Measurements from ENCODE around the gene IFNLR1. TPM values are rescaled to one million over a fixed set of nuclear protein-coding genes. Genes with fewer than 3 reads are reported as not detected.

The IFNLR1 gene
- total and polyA plus RNA-seq, 2 of the 8 experiments (the other 6 are each of a cell fraction or from before 2014, with no cell fraction given) = 6.8 to 10.1 TPM

DNA sequence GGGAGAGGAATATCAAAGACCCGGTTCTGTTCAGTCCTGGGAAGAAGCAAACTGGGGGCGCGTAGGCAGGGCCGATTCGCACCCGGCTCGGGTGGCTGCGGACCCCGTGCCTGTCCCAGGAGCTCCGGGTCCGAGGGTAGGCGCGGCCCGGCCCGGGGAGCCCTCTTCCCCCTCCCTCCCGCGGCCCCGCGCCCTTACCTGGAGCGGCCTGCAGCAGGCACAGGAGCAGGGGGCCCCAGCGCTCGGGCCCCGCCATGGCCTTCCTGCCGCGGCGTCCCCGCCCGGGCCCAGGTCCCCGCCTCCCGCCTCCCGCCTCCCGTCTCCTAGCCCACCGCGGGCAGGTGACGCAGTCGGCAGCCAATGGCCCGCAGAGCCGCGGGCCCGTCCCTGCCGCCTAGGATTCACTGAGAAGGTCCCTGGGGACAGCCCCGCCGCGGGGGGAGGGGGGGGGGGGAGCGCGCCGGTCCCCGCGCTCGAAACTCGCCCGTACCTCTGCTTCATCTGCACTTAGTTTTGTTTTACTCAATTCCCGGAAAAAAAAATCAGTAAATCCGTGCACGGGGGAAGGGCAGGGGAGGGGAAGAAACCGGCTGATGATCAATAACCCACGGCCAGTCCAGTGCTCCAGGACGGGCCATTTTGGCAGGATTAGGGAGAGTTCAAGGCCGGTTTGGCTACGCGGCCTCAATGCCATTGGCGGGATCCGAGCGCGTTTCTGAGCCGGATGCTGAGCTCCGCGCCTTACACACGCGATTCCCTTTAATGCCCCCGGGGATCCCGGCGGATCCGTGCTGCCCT is at the start of gene IFNLR1 (continued):
- TF ChIP-seq SIX5 (IDR thresholded peaks at IDR 0.05; ENCODE audit: low read depth, low read length) = no peak
- no peak for TF ChIP-seq KDM1A (IDR thresholded peaks at IDR 0.05; ENCODE audit: borderline replicate concordance, low read length)
- peak; percentile 49 for TF ChIP-seq TAF7 (optimal IDR thresholded peaks at IDR 0.05; ENCODE audit: borderline replicate concordance, low read depth, low read length)
- TF ChIP-seq CBX8 (IDR thresholded peaks at IDR 0.05; ENCODE audit: borderline replicate concordance, low read depth, low read length) = no peak
- TF ChIP-seq TAF1 (IDR thresholded peaks at IDR 0.05; ENCODE audit: low read depth, low read length) = peak; percentile 57
- TF ChIP-seq HDAC2 (IDR thresholded peaks at IDR 0.05; ENCODE audit: borderline replicate concordance in 1 of 2, low read depth in 2 of 2, low read length in 2 of 2) = no peak
- TF ChIP-seq JUND (IDR thresholded peaks at IDR 0.05; ENCODE audit: low read length) = no peak
- no peak for TF ChIP-seq EZH2 (IDR thresholded peaks at IDR 0.05; ENCODE audit: low read depth, low read length, severe bottlenecking)
- no peak for TF ChIP-seq SP4 (IDR thresholded peaks at IDR 0.05; ENCODE audit: low read length)
- no peak for TF ChIP-seq ZNF274 (IDR thresholded peaks at IDR 0.05; ENCODE audit: borderline replicate concordance, extremely low read depth, low read length)
- TF ChIP-seq TBP (IDR thresholded peaks at IDR 0.05; ENCODE audit: low read depth, low read length) = no peak
- no peak for TF ChIP-seq MAFK (IDR thresholded peaks at IDR 0.05; ENCODE audit: low read depth, low read length)
- no peak for TF ChIP-seq SIRT6 (IDR thresholded peaks at IDR 0.05; ENCODE audit: low read length)
- TF ChIP-seq, protein P1, sequence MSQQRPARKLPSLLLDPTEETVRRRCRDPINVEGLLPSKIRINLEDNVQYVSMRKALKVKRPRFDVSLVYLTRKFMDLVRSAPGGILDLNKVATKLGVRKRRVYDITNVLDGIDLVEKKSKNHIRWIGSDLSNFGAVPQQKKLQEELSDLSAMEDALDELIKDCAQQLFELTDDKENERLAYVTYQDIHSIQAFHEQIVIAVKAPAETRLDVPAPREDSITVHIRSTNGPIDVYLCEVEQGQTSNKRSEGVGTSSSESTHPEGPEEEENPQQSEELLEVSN (IDR thresholded peaks at IDR 0.05) = peak; percentile 83
- no peak for TF ChIP-seq FOSL1 (IDR thresholded peaks at IDR 0.05; ENCODE audit: insufficient read depth, low read depth, low read length)
- TF ChIP-seq, protein P2, sequence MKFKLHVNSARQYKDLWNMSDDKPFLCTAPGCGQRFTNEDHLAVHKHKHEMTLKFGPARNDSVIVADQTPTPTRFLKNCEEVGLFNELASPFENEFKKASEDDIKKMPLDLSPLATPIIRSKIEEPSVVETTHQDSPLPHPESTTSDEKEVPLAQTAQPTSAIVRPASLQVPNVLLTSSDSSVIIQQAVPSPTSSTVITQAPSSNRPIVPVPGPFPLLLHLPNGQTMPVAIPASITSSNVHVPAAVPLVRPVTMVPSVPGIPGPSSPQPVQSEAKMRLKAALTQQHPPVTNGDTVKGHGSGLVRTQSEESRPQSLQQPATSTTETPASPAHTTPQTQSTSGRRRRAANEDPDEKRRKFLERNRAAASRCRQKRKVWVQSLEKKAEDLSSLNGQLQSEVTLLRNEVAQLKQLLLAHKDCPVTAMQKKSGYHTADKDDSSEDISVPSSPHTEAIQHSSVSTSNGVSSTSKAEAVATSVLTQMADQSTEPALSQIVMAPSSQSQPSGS (IDR thresholded peaks at IDR 0.05; ENCODE audit: low read length) = no peak
- TF ChIP-seq EP300 (IDR thresholded peaks at IDR 0.05; ENCODE audit: borderline replicate concordance in 1 of 2, low read depth in 2 of 2, low read length in 2 of 2) = no peak
- peak; percentile 37; the same call in 1 of the 2 replicates for TF ChIP-seq YY1 (IDR thresholded peaks at IDR 0.05; ENCODE audit: low read depth, low read length)
- peak in 1 of 2 experiments; percentile 8; a peak in 1 of 4 replicates for TF ChIP-seq SIN3A (conservative IDR thresholded peaks at IDR 0.05 in 1 of 2, IDR thresholded peaks at IDR 0.05 in 1 of 2; ENCODE audit: low read depth in 1 of 2, low read length in 2 of 2)
- no peak; a peak in 1 of 3 replicates for TF ChIP-seq POLR2A (IDR thresholded peaks at IDR 0.05; ENCODE audit: control extremely low read depth in 1 of 2, low read depth in 2 of 2, low read length in 2 of 2)
- no peak for TF ChIP-seq CBX5 (IDR thresholded peaks at IDR 0.05; ENCODE audit: low read depth, low read length)
- no peak for TF ChIP-seq TEAD4 (IDR thresholded peaks at IDR 0.05; ENCODE audit: low read depth, low read length)

Measured in H1 (cell line).